K562 (cell line): Measurements from ENCODE around the gene DOLPP1. TPM values are rescaled to one million over a fixed set of nuclear protein-coding genes. Genes with fewer than 3 reads are reported as not detected.

Experiments
- CBX5 ChIP-seq: IDR thresholded peaks from 2 replicates; pipeline ENCODE4 v1.6.1; 2014; ENCODE audit warnings: low read depth, borderline replicate concordance
- CC2D1A ChIP-seq: fragments of 450-650 bp; IDR thresholded peaks from 2 replicates; pipeline ENCODE4 v1.6.1; 2017; ENCODE audit warnings: mild to moderate bottlenecking
- ESRRB ChIP-seq: fragments of 250-450 bp; sonication (Bioruptor Pico); IDR thresholded peaks from 2 replicates; pipeline ENCODE4 v1.5.0; 2020; ENCODE audit warnings: mild to moderate bottlenecking, moderate library complexity, borderline replicate concordance
- GABPB2 ChIP-seq: fragments of 250-450 bp; sonication (Bioruptor Pico); conservative IDR thresholded peaks from 2 replicates; pipeline ENCODE4 v1.5.1; 2021; ENCODE audit warnings: mild to moderate bottlenecking
- GTF2F1 ChIP-seq: IDR thresholded peaks from 2 replicates; pipeline ENCODE4 v1.6.1; 2011; ENCODE audit warnings: low read depth, low read length, improper control_type of control experiment
- MNT ChIP-seq, 2 experiments: fragments of 450-650 bp; conservative IDR thresholded peaks; 2 replicates each; pipeline ENCODE4 v1.6.1; 2017; ENCODE audit warnings: mild to moderate bottlenecking in 2 of 2, moderate library complexity in 2 of 2
- MTA3 ChIP-seq: fragments of 450-650 bp; formaldehyde crosslinking; IDR thresholded peaks from 2 replicates; pipeline ENCODE4 v1.6.1; 2017; ENCODE audit warnings: mild to moderate bottlenecking, borderline replicate concordance
- PCBP1 ChIP-seq: fragments of 200-400 bp; formaldehyde crosslinking; IDR thresholded peaks from 2 replicates; pipeline ENCODE4 v1.6.1; 2018; ENCODE audit warnings: mild to moderate bottlenecking, low read depth, low read length; ENCODE audit not compliant: poor library complexity, severe bottlenecking
- PHF21A ChIP-seq: fragments of 450-650 bp; IDR thresholded peaks from 2 replicates; pipeline ENCODE4 v1.6.1; 2017; ENCODE audit warnings: low read depth, borderline replicate concordance
- SMAD4 ChIP-seq: fragments of 250-450 bp; sonication (Bioruptor Pico); conservative IDR thresholded peaks from 2 replicates; pipeline ENCODE4 v1.8.0; 2021; ENCODE audit warnings: inconsistent platforms, mild to moderate bottlenecking, moderate library complexity
- STAG1 ChIP-seq: sonication (generic); formaldehyde crosslinking; IDR thresholded peaks from 2 replicates; pipeline ENCODE4 v1.5.0; 2020; ENCODE audit warnings: missing genetic modification reagents, borderline replicate concordance
- TCF3 ChIP-seq: sonication (generic); formaldehyde crosslinking; IDR thresholded peaks from 2 replicates; pipeline ENCODE4 v1.4.0; 2020; ENCODE audit warnings: mild to moderate bottlenecking, missing genetic modification reagents
- TEAD2 ChIP-seq: fragments of 450-650 bp; IDR thresholded peaks from 2 replicates; pipeline ENCODE4 v1.6.1; 2016; ENCODE audit warnings: missing genetic modification characterization, control low read depth, missing compliant biosample characterization
- TEAD4 ChIP-seq, 2 experiments: sonication (generic) in 1 of 2; formaldehyde crosslinking in 1 of 2; IDR thresholded peaks; 2 replicates each; pipeline versions ENCODE4 v1.6.1 to v1.8.0; 2012 to 2022; ENCODE audit warnings: borderline replicate concordance in 1 of 2, inconsistent platforms in 1 of 2, low read length in 1 of 2, mild to moderate bottlenecking in 1 of 2, missing genetic modification reagents in 1 of 2
- U2AF1 ChIP-seq: fragments of 200-400 bp; formaldehyde crosslinking; optimal IDR thresholded peaks from 2 replicates; pipeline ENCODE3; 2017; ENCODE audit warnings: mild to moderate bottlenecking, low read depth, low read length, moderate library complexity
- ZBTB12 ChIP-seq: fragments of 250-450 bp; sonication (Bioruptor Pico); IDR thresholded peaks from 2 replicates; pipeline ENCODE4 v1.4.0; 2020
- ZNF3 ChIP-seq: fragments of 250-450 bp; sonication (Bioruptor Pico); IDR thresholded peaks from 2 replicates; pipeline ENCODE4 v1.5.0; 2021; ENCODE audit warnings: mild to moderate bottlenecking, moderate library complexity
- ZNF398 ChIP-seq: fragments of 250-450 bp; sonication (Bioruptor Pico); IDR thresholded peaks from 2 replicates; pipeline ENCODE4 v1.8.0; 2021; ENCODE audit warnings: moderate library complexity, mild to moderate bottlenecking, inconsistent platforms
- ZNF740 ChIP-seq, 3 experiments: fragments of 200-800 bp in 1 of 3; sonication (Bioruptor generic) in 1 of 3; sonication (generic) in 1 of 3; formaldehyde crosslinking in 1 of 3; IDR thresholded peaks; 2 replicates each; pipeline versions ENCODE4 v1.6.1 to v1.8.0; 2016 to 2022; ENCODE audit warnings: mild to moderate bottlenecking in 2 of 3, missing compliant biosample characterization in 2 of 3, missing genetic modification characterization in 2 of 3, missing genetic modification reagents in 1 of 3
- polyA plus RNA-seq, 8 experiments: library from polyadenylated mRNA; depleted of rRNA in 4 of 8; stranded (reverse) in 5 of 8; unstranded in 3 of 8; fragments of >200 nt; fragmentation: Nextera tagmentation in 2 of 8; fragmentation: Illumina TruSeq in 1 of 8; extraction: Ambion mirVana in 2 of 8; extraction: Trizol in 1 of 8; gene quantifications; 2 replicates each; pipeline versions ENCODE4 v1.2.1 to v1.2.3, GENCODE V29; 2011 to 2014; ENCODE audit warnings: inconsistent platforms in 1 of 8, missing spikeins in 1 of 8
- total RNA-seq, 7 experiments: library from RNA; depleted of rRNA in 6 of 7; stranded (reverse); fragments of >200 nt in 6 of 7; fragmentation: Illumina TruSeq in 2 of 7; extraction: Trizol in 2 of 7; gene quantifications; 2 replicates each; pipeline versions ENCODE4 v1.2.1 to v1.2.3, GENCODE V29; 2011 to 2021; ENCODE audit warnings: low replicate concordance in 1 of 7

The DOLPP1 gene
- total and polyA plus RNA-seq, 9 of the 15 experiments (the other 6 are each of a cell fraction or from before 2014, with no cell fraction given), result 3.0 to 39.8 (median 30.5) TPM

GRCh38 chr9:129131300-129132145 lies 50.6 kb downstream of the DOLPP1 start (continued):
- no peak for TF ChIP-seq ZNF398
- TF ChIP-seq MNT (conservative IDR thresholded peaks at IDR 0.05), result no peak
- no peak for TF ChIP-seq GABPB2 (CRISPR knock-in tag)
- TF ChIP-seq CC2D1A, result peak; percentile 45; the same call in 1 of the 2 replicates
- TF ChIP-seq TEAD2, result no peak; the same call in 1 of the 2 replicates
- no peak for TF ChIP-seq PCBP1
- TF ChIP-seq TCF3 (CRISPR knock-in tag), result no peak
- no peak for TF ChIP-seq ESRRB (CRISPR knock-in tag)
- no peak for TF ChIP-seq SMAD4 (CRISPR knock-in tag)
- TF ChIP-seq ZNF3 (CRISPR knock-in tag), result no peak
- TF ChIP-seq TEAD4 (IDR thresholded peaks at IDR 0.05; ENCODE audit: low read length), result no peak
- no peak for TF ChIP-seq TEAD4 (CRISPR knock-in tag; IDR thresholded peaks at IDR 0.05; ENCODE audit: borderline replicate concordance)
- TF ChIP-seq MTA3, result no peak
- TF ChIP-seq U2AF1, result no peak
- no peak for TF ChIP-seq CBX5
- no peak for TF ChIP-seq ZNF740 (CRISPR knock-in tag; IDR thresholded peaks at IDR 0.05)
- TF ChIP-seq ZNF740 (tag; IDR thresholded peaks at IDR 0.05), result no peak
- peak; percentile 96 for TF ChIP-seq STAG1 (CRISPR knock-in tag)
- no peak for TF ChIP-seq ZBTB12 (CRISPR knock-in tag)
- 0 out of 2 replicates have a peak, but pooled peaks have one; percentile 47 for TF ChIP-seq GTF2F1
- no peak for TF ChIP-seq PHF21A
